Naive thymus-derived CD4-positive, alpha-beta T cell (primary cell): ENCODE data around the gene OR5B21. TPM values are rescaled to one million over a fixed set of nuclear protein-coding genes. Genes with fewer than 3 reads are reported as not detected.

Experiments
- ATAC-seq: fragments of 150-1000 bp; cut with Tn5 transposase; 2 replicates; pipeline ENCODE4 v1.10.0; 2021; ENCODE audit warnings: mild to moderate bottlenecking, moderate library complexity
- CTCF ChIA-PET: fragments of 350-600 bp; sonication (Branson Sonifier 250); formaldehyde crosslinking; loops from one replicate; lab custom pipeline; 2021; ENCODE audit warnings: antibody characterized with exemption; lab: Charles Lee
- POLR2A ChIA-PET: fragments of 350-600 bp; sonication (Branson Sonifier 250); formaldehyde crosslinking; loops from one replicate; lab custom pipeline; 2021; ENCODE audit warnings: antibody characterized with exemption, inconsistent platforms; lab: Charles Lee
- DNase-seq, 9 donors: peaks; one replicate each; pipeline versions ENCODE4 v3.0.0 to v3.0.0-alpha.2; 2020 to 2022; ENCODE audit warnings: mixed read lengths in 1 of 9
- H3K27ac ChIP-seq: one replicate; pipeline ENCODE4 v1.7.0; 2013; ENCODE audit warnings: mild to moderate bottlenecking, low read depth, low read length, moderate library complexity
- H3K27me3 ChIP-seq, 2 donors: one replicate each; pipeline ENCODE4 v1.7.0; 2013; ENCODE audit warnings: low read length in 2 of 2, mild to moderate bottlenecking in 2 of 2, moderate library complexity in 2 of 2; ENCODE audit not compliant: control insufficient read depth in 2 of 2, insufficient read depth in 2 of 2
- H3K36me3 ChIP-seq, 3 experiments: 1 replicate in 2 of 3; 2 replicates in 1 of 3; pipeline ENCODE4 v1.7.0; 2013; ENCODE audit warnings: low read length in 3 of 3, mild to moderate bottlenecking in 3 of 3, moderate library complexity in 1 of 3; ENCODE audit not compliant: insufficient read depth in 3 of 3, control insufficient read depth in 2 of 3
- H3K4me1 ChIP-seq, 2 donors: one replicate each; pipeline ENCODE4 v1.7.0; 2013; ENCODE audit warnings: low read length in 2 of 2, mild to moderate bottlenecking in 2 of 2, moderate library complexity in 1 of 2; ENCODE audit not compliant: control insufficient read depth in 2 of 2, insufficient read depth in 2 of 2
- H3K4me3 ChIP-seq: 2 replicates; pipeline ENCODE4 v1.7.0; 2013; ENCODE audit warnings: mild to moderate bottlenecking, low read length
- H3K9me3 ChIP-seq, 3 experiments: 1 replicate in 2 of 3; 2 replicates in 1 of 3; pipeline ENCODE4 v1.7.0; 2013; ENCODE audit warnings: low read length in 3 of 3; ENCODE audit not compliant: control insufficient read depth in 2 of 3
- H3K27ac Mint-ChIP-seq, 9 donors: one replicate each; pipeline ENCODE4 v1.8.0; 2020 to 2022; ENCODE audit warnings: mixed read lengths in 9 of 9, mild to moderate bottlenecking in 8 of 9, moderate library complexity in 5 of 9, inconsistent platforms in 2 of 9
- H3K27me3 Mint-ChIP-seq, 5 donors: one replicate each; pipeline ENCODE4 v1.8.0; 2021 to 2022; ENCODE audit warnings: mixed read lengths in 5 of 5, mild to moderate bottlenecking in 1 of 5
- H3K36me3 Mint-ChIP-seq, 5 donors: one replicate each; pipeline ENCODE4 v1.8.0; 2020 to 2022; ENCODE audit warnings: mixed read lengths in 5 of 5, mild to moderate bottlenecking in 3 of 5, inconsistent platforms in 1 of 5
- H3K4me1 Mint-ChIP-seq, 7 donors: one replicate each; pipeline ENCODE4 v1.8.0; 2020 to 2022; ENCODE audit warnings: mixed read lengths in 7 of 7, mild to moderate bottlenecking in 3 of 7, inconsistent platforms in 1 of 7
- H3K4me3 Mint-ChIP-seq, 10 donors: one replicate each; pipeline ENCODE4 v1.8.0; 2020 to 2022; ENCODE audit warnings: mild to moderate bottlenecking in 10 of 10, mixed read lengths in 10 of 10, moderate library complexity in 6 of 10, inconsistent platforms in 2 of 10
- H3K9me3 Mint-ChIP-seq, 11 donors: one replicate each; pipeline ENCODE4 v1.8.0; 2020 to 2022; ENCODE audit warnings: mixed read lengths in 11 of 11, mild to moderate bottlenecking in 4 of 11, inconsistent platforms in 1 of 11, moderate library complexity in 1 of 11
- intact Hi-C, 2 donors: fragments of 100-400 bp; cut with micrococcal nuclease; formaldehyde crosslinking; loops; one replicate each; pipeline ENCODE4 v1.15.1; 2023
- polyA plus RNA-seq, 2 donors: library from polyadenylated mRNA; unstranded; fragments of 300-500 nt; fragmentation: Illumina TruSeq; gene quantifications; one replicate each; pipeline ENCODE4 v1.2.3, GENCODE V29; 2021
- total RNA-seq, 6 experiments: library from RNA in 5 of 6; stranded (reverse) in 5 of 6; gene quantifications; 1 replicate in 5 of 6; 2 replicates in 1 of 6; pipeline ENCODE4 v1.2.3 and lab custom pipeline; 2021 to 2026

The OR5B21 gene
- total and polyA plus RNA-seq, 7 experiments from 2014 or later, result 1.1 to 2.1 (median 1.9) TPM; not detected in 4

- Mint-ChIP-seq H3K9me3 (peaks cover 0 to 4% (median 0%) of the 10 kb centered on the region in 11 donors), H3K4me1 (peaks cover 0 to 6% (median 0%) of the 10 kb centered on the region in 7 donors), H3K27me3 (peaks cover 0 to 6% (median 0%) of the 10 kb centered on the region in 5 donors), H3K4me3 (no peak overlapping the region), H3K27ac (no peak overlapping the region), H3K36me3 (peaks cover 8 to 36% (median 10%) of the 10 kb centered on the region in 5 donors)
- Histone ChIP-seq H3K4me1 (no peaks in the 10 kb centered on the region), H3K36me3 (peaks cover 0 to 5% (median 0%) of the 10 kb centered on the region in 3 experiments), H3K27ac (no peak overlapping the region), H3K9me3 (no peaks in the 10 kb centered on the region), H3K4me3 (no peak overlapping the region), H3K27me3 (no peaks in the 10 kb centered on the region)
- ATAC-seq (no peak), DNase-seq (no peak)
- ChIA-PET CTCF (interaction anchor here (1.1 to 1.4 kb wide), 2 partner anchors 15 to 145 kb away, joined by 3 to 5 read pairs; no protein-coding TSS in a partner anchor), POLR2A (no interaction called here)
- intact Hi-C loops, result no loop called here
Measured at GRCh38 chr11:58509748-58510147, 1.8 kb upstream of the OR5B21 start.

- Mint-ChIP-seq H3K4me1 (peaks cover 0 to 5% (median 0%) of the 10 kb centered on the region in 7 donors), H3K9me3 (peaks cover 0 to 4% (median 0%) of the 10 kb centered on the region in 11 donors), H3K27me3 (peaks cover 0 to 6% (median 0%) of the 10 kb centered on the region in 5 donors), H3K4me3 (no peak overlapping the region), H3K36me3 (peaks cover 8 to 42% (median 15%) of the 10 kb centered on the region in 5 donors), H3K27ac (peak overlapping the region in 1 of 9 donors; percentile 3)
- ChIA-PET CTCF (interaction anchor here (1.1 to 1.6 kb wide), 2 partner anchors 15 to 146 kb away, joined by 3 to 5 read pairs; no protein-coding TSS in a partner anchor), POLR2A (no interaction called here)
- Histone ChIP-seq H3K4me3 (no peak overlapping the region), H3K4me1 (no peaks in the 10 kb centered on the region), H3K27ac (no peak overlapping the region), H3K27me3 (no peaks in the 10 kb centered on the region), H3K9me3 (no peaks in the 10 kb centered on the region), H3K36me3 (peaks cover 0 to 5% (median 0%) of the 10 kb centered on the region in 3 experiments)
- ATAC-seq (no peak), DNase-seq (no peak)
- intact Hi-C loops, result no loop called here
Measured at GRCh38 chr11:58508814-58509213, 909 bp upstream of the OR5B21 start.

DNA sequence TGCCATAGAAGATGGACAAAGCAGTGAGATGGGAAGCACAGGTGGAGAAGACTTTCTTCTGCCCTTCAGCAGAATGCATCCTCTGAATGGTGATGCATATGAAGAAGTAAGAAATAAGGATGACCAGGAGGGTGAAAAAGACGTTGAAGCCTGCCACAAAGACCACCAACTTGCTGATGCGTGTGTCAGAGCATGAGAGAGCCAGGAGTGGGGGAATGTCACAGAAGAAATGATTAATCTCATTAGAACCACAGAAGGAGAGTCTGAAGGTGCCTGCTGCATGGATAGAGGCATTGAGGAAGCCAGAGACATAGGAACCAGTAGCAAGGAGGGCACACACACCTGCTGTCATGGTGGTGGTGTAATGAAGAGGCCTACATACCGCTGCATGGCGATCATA lies 550 bp downstream of the OR5B21 start:
- ChIA-PET POLR2A (interaction anchor here (0.6 kb wide), 2 partner anchors 9 to 73 kb away, joined by 3 to 5 read pairs; no protein-coding TSS in a partner anchor), CTCF (no interaction called here)
- no peak for ATAC-seq
- Mint-ChIP-seq H3K36me3 (peaks cover 8 to 47% (median 19%) of the 10 kb centered on the region in 5 donors), H3K4me3 (no peak overlapping the region), H3K4me1 (peaks cover 0 to 5% (median 0%) of the 10 kb centered on the region in 7 donors), H3K9me3 (peaks cover 0 to 4% (median 0%) of the 10 kb centered on the region in 11 donors), H3K27me3 (peaks cover 0 to 6% (median 0%) of the 10 kb centered on the region in 5 donors), H3K27ac (no peak overlapping the region)
- Histone ChIP-seq H3K4me1 (no peaks in the 10 kb centered on the region), H3K27ac (no peak overlapping the region), H3K27me3 (no peaks in the 10 kb centered on the region), H3K9me3 (no peaks in the 10 kb centered on the region), H3K36me3 (peaks cover 0 to 5% (median 0%) of the 10 kb centered on the region in 3 experiments), H3K4me3 (no peak overlapping the region)
- DNase-seq, result no peak
- intact Hi-C loops, result no loop called here

DNA sequence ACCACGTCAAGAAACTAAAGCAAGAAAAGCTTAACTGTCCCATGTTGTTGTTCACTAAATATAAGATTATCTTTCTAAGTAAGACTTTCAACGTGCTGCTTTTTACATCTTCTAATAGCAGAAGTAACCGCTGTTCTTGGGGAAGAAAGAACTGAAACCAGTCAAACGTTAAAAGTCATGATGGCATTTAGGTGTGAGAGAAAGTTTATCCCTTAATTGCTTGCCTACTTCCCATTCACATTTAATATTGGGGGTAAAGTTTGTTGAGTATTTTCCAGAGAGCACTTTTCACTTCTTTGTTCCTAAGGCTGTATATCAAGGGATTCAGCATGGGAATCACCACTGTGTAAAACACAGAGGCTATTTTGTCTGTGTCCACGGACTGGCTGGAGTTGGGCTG lies 970 bp downstream of the OR5B21 start:
- intact Hi-C loops, result no loop called here
- Histone ChIP-seq H3K4me1 (no peaks in the 10 kb centered on the region), H3K27me3 (no peaks in the 10 kb centered on the region), H3K27ac (no peak overlapping the region), H3K36me3 (peaks cover 0 to 5% (median 0%) of the 10 kb centered on the region in 3 experiments), H3K4me3 (no peak overlapping the region), H3K9me3 (no peaks in the 10 kb centered on the region)
- H3K4me3 Mint-ChIP-seq, result no peak overlapping the region
- POLR2A ChIA-PET, result interaction anchor here (0.6 kb wide), 1 partner anchor 73 kb away, joined by 5 read pairs; no protein-coding TSS in a partner anchor
- H3K27me3 Mint-ChIP-seq, result peaks cover 0 to 6% (median 0%) of the 10 kb centered on the region in 5 donors
- H3K36me3 Mint-ChIP-seq, result peaks cover 8 to 47% (median 19%) of the 10 kb centered on the region in 5 donors
- DNase-seq (no peak), ATAC-seq (no peak)
- CTCF ChIA-PET, result no interaction called here
- peaks cover 0 to 5% (median 0%) of the 10 kb centered on the region in 7 donors for H3K4me1 Mint-ChIP-seq
- H3K9me3 Mint-ChIP-seq, result peaks cover 0 to 4% (median 0%) of the 10 kb centered on the region in 11 donors
- H3K27ac Mint-ChIP-seq, result no peak overlapping the region

DNA sequence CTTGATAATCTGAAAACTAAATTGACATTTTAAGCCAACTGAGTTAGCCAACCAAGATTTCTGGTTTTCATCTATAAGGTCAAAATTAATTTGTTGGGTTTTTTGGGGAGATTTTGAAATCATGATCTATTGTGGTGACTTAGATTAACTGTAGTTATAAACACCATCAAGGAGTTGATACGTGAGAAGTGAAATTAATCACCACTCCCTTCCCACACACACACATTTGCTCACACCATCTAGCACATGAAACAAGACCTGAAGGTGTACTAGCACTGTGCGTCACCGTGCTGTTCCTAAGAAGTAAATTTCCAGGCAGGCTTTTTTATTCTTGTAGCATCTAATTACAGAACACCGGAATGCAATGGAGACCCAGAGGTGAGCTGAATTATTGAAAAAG lies 2.1 kb downstream of the OR5B21 start:
- no peak overlapping the region for H3K27ac Mint-ChIP-seq
- Histone ChIP-seq H3K4me1 (no peaks in the 10 kb centered on the region), H3K27me3 (no peaks in the 10 kb centered on the region), H3K4me3 (no peak overlapping the region), H3K27ac (no peak overlapping the region), H3K9me3 (no peaks in the 10 kb centered on the region), H3K36me3 (peaks cover 0 to 5% (median 0%) of the 10 kb centered on the region in 3 experiments)
- H3K27me3 Mint-ChIP-seq, result peaks cover 0 to 6% (median 0%) of the 10 kb centered on the region in 5 donors
- ATAC-seq (no peak), DNase-seq (no peak)
- no peak overlapping the region for H3K4me3 Mint-ChIP-seq
- H3K9me3 Mint-ChIP-seq, result peaks cover 0 to 4% (median 0%) of the 10 kb centered on the region in 11 donors
- ChIA-PET POLR2A (no interaction called here), CTCF (no interaction called here)
- peaks cover 0 to 5% (median 0%) of the 10 kb centered on the region in 7 donors for H3K4me1 Mint-ChIP-seq
- peaks cover 8 to 47% (median 19%) of the 10 kb centered on the region in 5 donors for H3K36me3 Mint-ChIP-seq
- intact Hi-C loops, result no loop called here

GRCh38 chr11:58504232-58504631 lies 3.7 kb downstream of the OR5B21 start:
- H3K9me3 Mint-ChIP-seq, result peaks cover 0 to 4% (median 0%) of the 10 kb centered on the region in 11 donors
- peaks cover 8 to 46% (median 19%) of the 10 kb centered on the region in 5 donors for H3K36me3 Mint-ChIP-seq
- no peak overlapping the region for H3K27ac ChIP-seq
- H3K4me3 ChIP-seq, result no peak overlapping the region
- ChIA-PET POLR2A (no interaction called here), CTCF (no interaction called here)
- no peak overlapping the region for H3K4me3 Mint-ChIP-seq
- no peaks in the 10 kb centered on the region for H3K9me3 ChIP-seq
- peaks cover 0 to 1% of the 10 kb centered on the region in 2 donors for H3K4me1 ChIP-seq
- peaks cover 0 to 10% (median 6%) of the 10 kb centered on the region in 7 donors for H3K4me1 Mint-ChIP-seq
- H3K36me3 ChIP-seq, result peaks cover 0 to 5% (median 0%) of the 10 kb centered on the region in 3 experiments
- ATAC-seq (no peak), DNase-seq (no peak)
- H3K27me3 ChIP-seq, result no peaks in the 10 kb centered on the region
- H3K27me3 Mint-ChIP-seq, result peaks cover 0 to 6% (median 0%) of the 10 kb centered on the region in 5 donors
- intact Hi-C loops, result no loop called here
- no peak overlapping the region for H3K27ac Mint-ChIP-seq
